Right lung (tissue), 5 donors: ENCODE results near the gene DYNC2H1. TPM values are rescaled to one million over a fixed set of nuclear protein-coding genes. Genes with fewer than 3 reads are reported as not detected.
"Not testable (repeated sequence)": the region's sequence is repeated elsewhere in the genome, so short reads cannot be mapped to it uniquely, and the experiment has no call there.

Experiments
- DNase-seq, 2 donors: peaks; one replicate each; pipeline ENCODE4 v3.0.0-alpha.2; 2013
- polyA plus RNA-seq, 5 donors: library from polyadenylated mRNA; unstranded; fragments of 120-200 nt; gene quantifications; one replicate each; pipeline versions ENCODE4 v1.2.1 to v1.2.3, GENCODE V29; 2013; ENCODE audit warnings: inconsistent platforms in 1 of 5, low replicate concordance in 1 of 5; ENCODE audit not compliant: insufficient read length in 5 of 5, insufficient read depth in 1 of 5

The DYNC2H1 gene
- polyA plus RNA-seq, 5 donors, result 26.2 to 36.6 (median 35.4) TPM

DNA sequence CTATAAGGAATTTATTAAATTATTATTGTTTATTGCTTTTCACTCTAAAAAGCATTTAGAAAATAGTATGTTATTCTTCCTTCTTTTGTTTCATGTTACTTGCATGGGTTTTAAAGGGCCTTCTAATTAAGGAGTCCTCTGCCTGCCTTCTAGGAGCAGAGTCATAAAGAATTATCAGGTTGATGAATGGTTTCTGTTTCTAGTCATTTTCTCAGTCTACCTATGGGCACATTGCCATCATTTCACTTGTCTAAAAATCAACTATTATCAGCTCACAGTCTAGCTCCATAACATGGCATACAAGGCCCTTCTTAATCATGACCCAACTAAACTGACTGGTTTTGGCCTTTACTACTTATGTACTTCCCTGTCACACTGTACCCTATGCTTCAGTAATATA, 16.2 kb downstream of the DYNC2H1 start:
- DNase-seq, result no peak

DNA sequence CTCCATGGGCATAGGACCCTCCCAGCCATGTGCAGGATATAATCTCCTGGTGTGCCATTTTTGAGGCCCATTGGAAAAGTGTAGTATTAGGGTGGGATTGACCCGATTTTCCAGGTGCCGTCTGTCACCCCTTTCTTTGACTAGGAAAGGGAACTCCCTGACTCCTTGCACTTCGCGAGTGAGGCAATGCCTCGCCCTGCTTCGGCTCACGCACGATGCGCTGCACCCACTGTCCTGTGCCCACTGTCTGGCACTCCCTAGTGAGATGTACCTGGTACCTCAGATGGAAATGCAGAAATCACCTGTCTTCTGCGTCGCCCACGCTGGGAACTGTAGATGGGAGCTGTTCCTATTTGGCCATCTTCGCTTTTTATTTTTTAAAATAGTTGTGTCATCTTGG, 32.8 kb downstream of the DYNC2H1 start:
- not testable (repeated sequence) for DNase-seq

DNA sequence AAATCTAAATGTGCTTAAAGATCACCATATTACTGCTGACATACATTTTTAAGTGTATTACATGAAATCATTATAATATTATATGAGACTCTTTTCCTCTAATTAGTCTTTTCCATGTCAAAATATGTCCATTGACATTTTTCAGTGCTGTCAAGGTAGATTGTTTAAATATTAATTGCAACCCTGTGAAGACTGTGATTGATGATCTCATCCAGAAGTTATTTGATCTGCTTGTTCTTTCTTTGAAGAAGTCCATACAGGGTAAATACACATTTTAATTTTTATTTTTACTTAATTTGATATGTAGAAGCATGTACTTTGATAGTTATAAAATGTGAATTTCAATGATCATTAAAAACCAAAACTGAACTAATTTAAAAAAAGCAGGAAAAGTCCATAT, 38.4 kb downstream of the DYNC2H1 start:
- DNase-seq, result no peak

DNA sequence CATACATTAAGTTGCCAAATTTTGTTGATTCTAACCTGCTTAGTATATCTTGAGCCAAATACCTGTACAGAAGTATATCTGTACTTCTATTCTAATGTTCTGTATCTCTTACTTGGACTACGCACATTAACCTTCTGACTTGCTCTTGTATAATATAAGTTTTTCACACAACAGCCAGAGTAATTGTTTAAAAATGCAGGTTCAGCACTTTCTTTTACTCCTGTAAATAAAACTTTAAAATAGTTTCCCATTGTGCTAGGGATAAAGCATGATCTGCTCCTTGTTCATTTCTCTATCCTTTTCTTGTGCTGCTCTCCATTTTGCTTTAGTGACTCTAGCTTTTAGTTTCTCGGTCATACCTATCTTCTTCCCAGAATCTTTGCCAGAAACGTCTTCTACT, 48.3 kb downstream of the DYNC2H1 start:
- DNase-seq, result no peak

DNA sequence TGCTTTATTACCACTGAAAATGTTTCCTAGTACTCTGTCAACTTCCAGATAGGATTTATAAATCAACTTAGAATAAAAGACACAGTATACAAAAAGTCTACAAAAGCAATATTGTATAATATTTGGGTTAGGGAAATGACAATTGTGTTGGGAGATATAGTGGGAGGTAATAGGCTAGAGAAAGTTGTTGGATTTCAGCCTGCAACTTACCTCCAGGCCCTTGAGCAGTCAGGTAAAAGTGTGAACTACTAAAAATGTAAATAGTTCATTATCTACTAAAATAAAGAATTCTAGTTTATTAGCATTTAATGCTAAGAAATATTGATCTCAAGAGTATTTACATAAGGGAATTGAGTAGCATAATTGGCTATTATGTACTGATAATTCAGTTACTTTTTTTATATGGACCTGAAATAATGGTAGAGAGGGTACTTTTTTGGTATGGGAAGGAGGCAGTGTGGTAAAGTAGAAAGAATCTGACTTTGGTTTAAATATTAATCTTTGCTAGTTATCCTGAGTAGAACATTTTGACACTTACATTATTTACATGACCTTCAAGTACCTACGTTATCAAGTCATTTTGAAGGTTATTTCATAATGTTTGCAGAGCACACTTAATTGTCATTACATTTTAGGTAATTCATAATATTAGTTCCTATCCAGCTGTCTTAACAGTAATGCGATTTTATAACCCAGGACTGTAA, 55.0 kb downstream of the DYNC2H1 start:
- DNase-seq, result no peak

DNA sequence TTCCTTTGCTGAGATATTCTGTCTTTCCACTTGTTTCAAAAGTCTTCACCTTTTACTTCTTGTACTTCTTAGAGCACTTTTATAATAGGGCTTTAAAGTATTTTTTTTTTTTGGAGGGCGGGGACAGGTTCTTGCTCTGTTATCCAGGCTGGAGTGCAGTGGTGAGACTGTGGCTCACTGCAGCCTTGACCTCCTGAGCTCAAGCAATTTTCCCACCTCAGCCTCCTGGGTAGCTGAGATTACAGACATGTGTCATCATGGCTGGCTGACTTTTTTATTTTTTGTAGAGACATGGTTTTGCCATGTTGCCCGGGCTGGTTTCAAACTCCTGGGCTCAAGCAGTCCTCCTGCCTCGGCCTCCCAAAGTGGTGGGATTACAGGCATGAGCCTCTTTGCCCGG, 57.9 kb downstream of the DYNC2H1 start:
- DNase-seq, result no peak

DNA sequence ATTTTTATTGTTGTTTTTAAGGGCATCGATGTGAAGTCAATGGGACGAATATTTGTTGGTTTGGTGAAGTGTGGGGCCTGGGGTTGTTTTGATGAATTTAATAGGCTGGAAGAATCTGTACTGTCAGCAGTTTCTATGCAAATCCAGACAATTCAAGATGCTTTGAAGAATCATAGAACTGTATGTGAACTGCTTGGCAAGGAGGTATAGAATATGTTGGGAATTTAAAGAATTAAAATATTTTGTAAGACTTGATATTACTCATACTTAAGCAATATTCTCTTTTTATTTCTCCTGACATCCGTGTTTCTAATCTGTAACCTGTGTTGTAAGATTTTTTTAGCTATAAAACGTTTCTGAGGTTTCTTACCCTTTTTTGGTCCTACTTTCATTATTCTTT, 61.6 kb downstream of the DYNC2H1 start:
- no peak for DNase-seq

DNA sequence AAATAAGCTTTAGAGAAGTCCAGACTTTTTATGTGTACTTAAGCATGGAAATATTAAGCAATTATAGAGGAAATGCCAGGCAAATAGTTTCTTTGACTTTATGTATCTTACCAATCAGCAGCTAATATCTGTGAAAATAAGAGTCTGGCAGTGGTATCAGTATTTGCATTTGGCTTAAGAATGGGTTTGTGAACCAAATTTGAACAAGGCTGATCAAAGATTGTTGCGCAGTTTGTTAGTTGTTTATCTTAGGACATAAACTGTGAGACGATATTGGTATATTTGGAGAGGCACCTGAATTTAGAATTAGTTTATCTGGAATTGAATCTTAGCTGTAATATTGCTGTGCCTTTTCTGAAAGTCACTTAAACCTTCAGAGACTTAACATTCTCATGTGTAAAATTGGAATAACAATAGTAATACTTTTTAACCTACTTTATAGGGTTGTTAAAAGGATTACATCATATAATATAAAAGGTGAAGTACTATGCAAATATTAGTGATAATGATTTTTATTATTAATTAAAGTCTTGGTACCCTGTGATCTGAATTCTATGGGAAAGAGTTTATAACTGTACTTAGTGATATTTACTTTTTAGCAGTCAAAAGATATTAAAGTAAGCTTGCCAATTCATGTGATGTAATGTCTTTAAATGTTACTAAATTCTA, 66.4 kb downstream of the DYNC2H1 start:
- DNase-seq, result no peak

DNA sequence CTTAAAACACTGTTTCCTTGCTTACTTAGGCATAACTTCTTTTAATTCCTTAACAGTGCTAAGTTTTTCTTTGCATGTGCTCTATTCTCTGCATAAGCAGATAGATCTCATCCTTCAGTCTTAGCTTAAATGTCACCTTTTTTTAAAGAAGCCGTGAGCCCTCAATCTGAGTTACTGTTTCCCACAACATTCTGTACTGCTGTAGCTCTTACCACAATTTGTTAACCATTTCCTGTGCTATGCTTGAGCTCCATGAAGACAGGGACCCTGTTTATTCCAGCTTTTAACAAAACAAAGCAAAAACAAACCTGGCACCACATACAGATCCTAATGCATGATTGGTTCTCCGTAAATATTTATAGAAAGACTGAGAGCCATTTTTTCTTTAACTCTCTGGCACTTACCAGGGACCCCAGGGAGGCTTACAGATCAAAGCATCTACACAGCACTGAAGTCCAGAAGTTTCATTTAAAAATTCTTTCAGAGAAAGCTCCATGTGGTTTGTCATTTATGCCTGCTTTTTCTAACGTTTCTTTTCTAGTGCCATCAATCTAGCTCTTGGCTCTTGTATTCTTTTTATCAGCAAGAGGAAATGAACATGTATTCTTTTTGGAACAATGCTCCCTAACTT, 74.9 kb downstream of the DYNC2H1 start:
- no peak for DNase-seq

DNA sequence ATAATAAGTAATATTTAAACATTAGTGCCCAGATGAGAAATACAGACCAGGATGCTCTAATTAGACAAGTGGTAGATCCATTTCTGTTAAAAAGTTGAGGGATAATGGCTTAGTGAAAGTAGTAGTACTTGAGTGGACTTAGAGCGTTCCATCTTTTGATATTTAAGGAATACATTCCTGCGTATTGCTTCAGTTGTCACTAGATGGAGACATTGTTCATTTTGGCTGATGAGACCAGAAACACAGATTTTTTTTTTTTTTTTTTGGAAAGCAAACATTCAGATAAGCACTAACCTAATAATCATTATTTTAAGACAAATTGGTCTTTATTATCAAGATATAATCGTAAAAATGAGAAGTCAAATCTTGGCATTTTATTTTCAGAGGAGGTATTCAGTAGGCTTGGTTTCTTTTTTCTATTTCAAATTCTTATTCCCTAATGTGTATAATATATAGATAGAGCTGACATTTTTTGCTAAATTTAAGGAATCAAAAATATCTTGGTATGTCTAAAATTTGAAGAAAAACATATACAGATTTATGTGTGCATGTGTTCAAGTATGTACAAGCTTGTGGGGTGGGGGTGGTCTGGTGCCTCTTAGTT, 92.9 kb downstream of the DYNC2H1 start:
- DNase-seq, result peak; percentile 2 to 13

DNA sequence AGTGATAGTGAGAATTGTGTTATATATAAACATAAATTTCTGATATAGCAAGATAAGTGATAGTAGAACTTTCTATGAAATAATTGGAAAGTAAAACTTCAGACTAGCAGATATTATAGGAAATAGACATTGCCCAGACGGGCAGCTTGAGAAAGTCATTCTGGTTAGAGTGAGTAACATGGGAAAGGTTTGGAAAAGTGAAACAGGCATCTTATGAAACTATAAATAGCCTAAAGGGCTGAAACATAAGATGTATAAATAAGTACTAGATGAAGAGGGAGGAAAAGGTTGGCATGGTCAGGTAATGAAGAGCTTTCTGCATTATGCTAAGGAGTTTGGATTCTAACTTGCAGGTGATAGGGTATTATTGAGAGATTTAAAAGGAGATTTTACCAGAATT, 101.3 kb downstream of the DYNC2H1 start:
- no peak for DNase-seq

DNA sequence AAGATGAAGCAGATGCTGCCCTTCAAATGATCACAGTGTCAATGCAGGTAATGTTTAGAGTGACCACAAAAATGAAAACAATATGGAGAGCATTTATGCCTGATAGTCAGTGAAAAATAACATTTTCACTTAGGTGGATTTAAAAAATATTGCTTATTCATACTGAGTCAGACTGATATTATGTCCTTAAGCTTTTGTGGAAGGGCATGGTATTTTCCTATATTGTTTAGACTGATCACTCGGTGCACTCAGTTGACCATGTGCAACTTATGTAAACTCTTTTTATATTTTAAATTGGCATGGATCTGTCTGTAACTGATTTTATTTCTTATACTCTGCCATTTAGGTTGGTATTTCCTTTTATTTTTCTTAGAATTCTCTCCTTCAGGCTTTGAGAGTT, 106.6 kb downstream of the DYNC2H1 start:
- no peak for DNase-seq

DNA sequence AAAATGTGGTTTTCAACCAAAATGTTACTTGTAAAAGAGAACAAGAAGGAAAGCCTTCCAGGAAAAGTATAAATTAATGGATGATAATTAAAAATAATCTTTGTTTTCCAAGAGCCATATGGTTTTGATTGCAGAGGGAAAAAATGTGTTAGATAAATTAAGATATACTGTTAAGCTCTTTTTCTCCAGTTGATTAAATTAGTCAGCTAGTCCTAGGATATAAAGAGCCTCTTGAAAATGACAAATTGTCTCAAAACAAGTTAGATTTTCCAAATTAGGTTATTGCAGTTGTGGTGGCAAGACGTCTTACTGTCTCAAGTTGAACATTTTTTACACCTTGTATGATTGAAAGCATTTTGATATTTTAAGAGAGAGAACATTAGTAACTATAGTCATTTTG, 110.9 kb downstream of the DYNC2H1 start:
- DNase-seq, result no peak

DNA sequence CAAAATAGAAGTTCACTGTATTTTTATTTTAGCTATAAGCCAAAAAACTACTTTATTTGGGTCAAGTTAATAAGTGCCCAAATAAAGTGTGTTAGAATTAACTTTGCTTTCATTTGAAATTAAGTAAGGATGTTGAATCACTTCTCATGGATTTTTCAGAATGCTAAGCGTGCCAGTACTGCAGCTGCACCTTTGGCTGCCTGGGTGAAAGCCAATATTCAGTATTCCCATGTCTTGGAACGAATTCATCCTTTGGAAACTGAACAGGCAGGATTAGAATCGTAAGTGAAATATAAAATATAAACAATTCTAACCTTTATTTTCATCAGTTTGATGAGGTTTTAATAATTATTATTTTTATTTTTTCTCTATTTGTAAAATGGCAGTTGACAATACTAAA, 113.6 kb downstream of the DYNC2H1 start:
- DNase-seq, result no peak

DNA sequence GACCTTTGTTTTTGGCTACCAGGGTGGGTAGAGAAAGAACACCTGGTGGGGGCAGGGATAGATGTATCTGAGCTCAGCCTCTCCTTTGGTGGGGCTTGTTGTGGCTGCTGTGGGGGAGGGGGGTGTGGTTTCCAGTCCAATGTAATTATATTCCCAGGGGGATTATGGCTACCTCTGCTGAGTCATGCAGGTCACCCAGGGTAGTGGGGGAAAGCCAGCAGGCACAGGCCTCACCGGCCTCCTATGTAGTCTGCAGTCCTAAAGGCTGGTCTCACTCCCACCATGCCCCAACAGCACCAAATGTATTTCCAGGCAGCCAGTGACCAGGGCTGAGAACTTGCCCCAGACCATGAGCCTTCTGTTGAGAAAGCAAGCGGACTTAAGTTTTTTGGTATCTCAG, 119.6 kb downstream of the DYNC2H1 start:
- DNase-seq, result no peak

DNA sequence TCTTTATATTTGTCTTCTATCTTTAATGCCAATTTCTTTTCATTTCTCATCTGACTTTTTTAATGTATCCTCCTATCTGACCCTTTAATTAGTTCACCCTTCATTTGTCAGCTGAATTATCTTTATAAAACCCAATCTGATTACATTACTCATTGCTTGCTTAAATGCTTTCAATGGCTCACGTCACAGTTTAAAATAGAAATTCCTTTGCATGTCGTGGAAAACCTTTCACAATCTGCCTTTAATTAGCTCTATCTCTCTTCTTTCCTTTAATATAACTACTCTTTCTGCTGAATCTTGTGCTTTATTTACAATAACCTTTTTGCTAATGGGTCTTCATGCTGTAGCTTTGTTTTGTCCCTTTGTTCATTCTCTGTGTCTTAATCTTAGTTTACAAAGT, 125.7 kb downstream of the DYNC2H1 start:
- peak; percentile 18 to 39 for DNase-seq

DNA sequence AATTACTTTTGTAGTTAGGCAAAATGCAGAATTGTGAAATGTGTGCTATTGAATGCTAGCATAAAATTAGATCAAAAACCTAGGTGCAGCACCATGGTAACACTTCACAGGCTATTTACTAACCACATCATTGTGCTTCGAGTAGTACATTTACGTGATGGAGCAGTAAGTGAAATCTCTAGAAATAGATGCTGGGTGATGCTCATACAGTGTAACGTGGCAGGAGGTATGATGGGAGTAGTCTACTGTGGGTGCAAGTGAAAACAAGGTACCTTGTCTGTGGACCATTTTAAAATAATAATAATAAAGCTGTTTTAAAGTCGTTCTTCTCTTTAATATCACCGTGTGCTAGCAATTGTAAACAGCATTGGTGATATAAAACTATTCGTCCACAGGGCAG, 132.3 kb downstream of the DYNC2H1 start:
- DNase-seq, result no peak

DNA sequence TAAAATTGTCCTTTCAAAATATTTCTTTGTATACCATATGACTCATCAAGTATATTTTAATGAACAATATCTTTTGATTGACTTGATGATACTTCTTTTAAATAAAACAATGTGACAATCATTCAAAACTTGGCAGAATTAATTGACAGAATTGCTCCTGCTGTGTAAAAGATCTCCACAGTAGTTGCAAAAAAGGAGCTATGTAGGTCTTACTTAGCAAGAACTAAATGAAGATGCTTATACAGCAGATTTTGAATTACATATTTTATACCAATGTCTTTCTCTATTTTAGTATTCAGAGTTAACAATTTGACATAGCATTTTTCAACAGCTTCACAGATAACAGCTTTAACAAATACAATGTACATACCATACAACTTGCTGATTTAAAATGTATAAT, 144.9 kb downstream of the DYNC2H1 start:
- no peak for DNase-seq

DNA sequence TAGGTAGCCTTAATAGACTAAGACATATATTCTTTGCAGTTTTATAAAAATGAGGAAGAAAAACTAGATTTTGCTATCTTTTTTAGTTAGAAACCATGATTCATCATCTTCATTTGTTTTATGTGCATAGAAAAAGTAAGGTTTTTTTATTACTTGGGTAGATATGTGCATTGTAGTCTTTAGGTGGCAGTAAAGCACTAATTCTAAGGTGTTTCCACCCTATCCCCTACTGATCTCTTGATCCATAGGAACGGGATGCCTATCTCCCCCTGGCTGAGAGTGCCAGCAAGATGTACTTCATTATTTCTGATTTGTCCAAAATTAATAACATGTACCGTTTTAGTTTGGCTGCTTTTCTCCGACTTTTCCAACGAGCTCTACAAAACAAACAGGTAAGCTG, 148.1 kb downstream of the DYNC2H1 start:
- DNase-seq, result no peak

DNA sequence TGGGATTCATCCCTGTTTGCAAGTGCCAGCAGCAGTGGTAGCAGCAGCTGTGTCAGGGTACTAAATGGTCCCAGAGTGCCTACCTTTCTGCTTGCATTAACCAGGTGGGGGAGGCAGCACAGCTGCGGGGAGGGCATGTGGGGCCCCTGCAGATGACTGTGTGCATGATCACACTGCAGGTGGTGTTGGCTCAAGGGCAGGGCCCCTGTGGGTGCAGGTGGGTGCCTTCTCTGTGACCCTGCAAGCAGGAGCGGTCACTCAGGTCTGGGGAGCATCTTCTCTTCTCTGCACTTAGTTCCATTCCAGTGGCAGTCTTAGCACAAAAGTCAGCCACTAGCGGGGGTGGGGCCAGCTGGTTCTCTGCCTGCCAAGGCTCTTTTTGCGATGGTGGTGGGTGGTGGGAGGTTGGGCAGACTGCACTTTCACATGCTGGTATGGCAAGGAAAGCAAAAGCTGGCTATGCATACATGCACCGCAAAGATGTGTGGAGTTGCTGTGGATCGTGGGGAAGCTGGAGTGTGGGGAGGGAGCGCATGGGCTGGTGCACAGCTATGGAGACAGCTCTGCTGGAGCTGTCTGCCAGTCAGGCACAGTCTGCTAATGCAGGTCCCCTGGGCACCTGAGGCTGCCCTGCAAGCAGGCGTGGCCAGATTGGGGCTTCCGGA, 157.1 kb downstream of the DYNC2H1 start:
- no peak for DNase-seq

DNA sequence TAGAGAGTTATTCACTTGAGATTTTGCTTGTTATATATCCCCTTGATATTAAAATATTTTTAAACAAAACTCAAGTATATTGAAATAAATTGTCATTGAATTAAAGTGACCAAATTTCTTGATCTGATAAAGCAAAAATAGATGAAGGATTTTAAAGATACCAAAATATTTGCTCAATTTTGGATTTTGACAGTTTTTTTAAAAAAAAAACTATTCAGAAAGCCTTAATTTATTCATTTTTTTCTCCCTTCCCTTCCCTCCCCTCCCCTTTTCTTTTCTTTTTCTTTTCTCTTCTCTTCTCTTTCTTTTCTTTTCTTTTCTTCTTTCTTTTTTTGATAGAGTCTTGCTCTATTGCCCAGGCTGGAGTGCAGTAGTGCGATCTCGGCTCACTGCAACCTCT, 163.7 kb downstream of the DYNC2H1 start:
- no peak for DNase-seq

DNA sequence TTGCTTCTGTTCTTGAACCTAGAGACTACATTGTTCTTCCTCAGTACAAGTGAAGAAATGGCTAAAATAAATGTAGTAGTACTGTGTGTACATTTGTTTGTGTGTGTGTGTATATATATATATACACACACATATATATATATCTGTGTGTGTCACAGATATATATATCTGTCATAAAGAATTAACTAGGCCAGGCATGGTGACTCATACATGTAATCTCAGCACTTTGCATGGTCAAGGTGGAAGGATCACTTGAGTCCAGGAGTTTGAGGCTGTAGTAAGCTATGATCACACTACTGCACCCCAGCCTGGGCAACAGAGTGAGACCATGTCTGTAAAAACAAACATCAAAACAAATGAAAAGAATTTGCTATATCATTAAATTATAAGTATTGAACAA, 164.8 kb downstream of the DYNC2H1 start:
- no peak for DNase-seq
